HUDEP-2 (cell line): Measurements from ENCODE around the gene GPR32.
"Not testable (repeated sequence)": the region's sequence is repeated elsewhere in the genome, so short reads cannot be mapped to it uniquely, and the experiment has no call there.

Source experiments
- DNase-seq, 76 experiments: peaks; one replicate each; lab custom pipeline; 2025; ENCODE audit not compliant: unreplicated experiment in 76 of 76; lab: John Stamatoyannopoulos, UW

Gene GPR32, protein sequence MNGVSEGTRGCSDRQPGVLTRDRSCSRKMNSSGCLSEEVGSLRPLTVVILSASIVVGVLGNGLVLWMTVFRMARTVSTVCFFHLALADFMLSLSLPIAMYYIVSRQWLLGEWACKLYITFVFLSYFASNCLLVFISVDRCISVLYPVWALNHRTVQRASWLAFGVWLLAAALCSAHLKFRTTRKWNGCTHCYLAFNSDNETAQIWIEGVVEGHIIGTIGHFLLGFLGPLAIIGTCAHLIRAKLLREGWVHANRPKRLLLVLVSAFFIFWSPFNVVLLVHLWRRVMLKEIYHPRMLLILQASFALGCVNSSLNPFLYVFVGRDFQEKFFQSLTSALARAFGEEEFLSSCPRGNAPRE

GRCh38 chr19:50770164-50770563 lies at the start of gene GPR32:
Gene GPR32 (plus strand): TSS chr19:50770464. CDS start chr19:50770601, 137 bp downstream.
- DNase-seq = not testable (repeated sequence)

DNA sequence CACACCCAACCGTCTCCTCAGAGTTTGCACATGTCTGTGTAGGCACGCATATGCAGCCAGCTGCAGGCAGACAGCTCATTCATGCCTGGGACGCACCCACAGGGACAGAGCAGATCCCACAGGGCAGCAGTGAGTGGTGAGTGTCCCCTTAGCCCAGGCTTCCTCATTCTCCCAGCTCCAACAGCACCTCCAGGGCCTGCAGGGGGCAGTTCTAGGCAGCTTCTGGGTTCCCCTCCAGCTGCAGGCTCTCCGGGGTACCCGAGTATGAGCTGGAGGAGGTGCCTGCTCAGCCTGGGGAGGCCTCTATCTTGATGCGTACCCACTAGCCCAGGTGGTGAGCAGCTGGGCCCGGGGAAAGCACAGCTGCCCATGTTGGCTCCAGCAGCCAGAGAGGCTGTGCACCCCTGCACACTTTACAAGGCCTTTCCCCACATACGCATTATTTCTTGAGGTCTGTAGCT lies 49.3 kb upstream of the GPR32 start:
- peak in 4 of 76 experiments; percentile 13 to 24 (median 16) for DNase-seq

- DNase-seq = no peak
Measured at GRCh38 chr19:50721441-50722137, 48.7 kb upstream of the GPR32 start.

- no peak for DNase-seq
Measured at GRCh38 chr19:50722201-50723013, 47.9 kb upstream of the GPR32 start.

DNA sequence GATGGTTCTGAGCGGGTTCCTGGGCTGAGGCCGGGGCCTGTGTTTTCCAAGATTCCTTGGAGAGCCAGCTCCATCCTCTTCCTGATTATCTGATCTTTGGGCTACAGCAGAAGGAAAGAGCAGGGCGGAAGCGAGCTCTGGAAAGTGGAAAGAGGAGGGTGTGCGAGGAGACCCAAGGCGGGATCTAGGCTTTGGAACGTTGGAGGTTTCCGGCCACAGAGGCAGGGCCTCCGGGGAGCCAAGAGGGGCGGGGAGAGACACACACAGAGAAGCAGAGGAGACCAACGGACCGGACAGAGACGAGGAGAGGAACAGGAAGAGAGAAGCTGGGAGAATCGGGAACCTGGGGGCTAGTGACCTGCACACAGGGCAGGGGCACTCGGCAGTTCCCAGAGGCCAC lies 47.2 kb upstream of the GPR32 start, which contains the start of gene CLEC11A:
TSS of gene CLEC11A (plus strand) at position 296 of the 400 bp plus-strand sequence. CDS start 162 bp downstream, outside the sequence.
- DNase-seq = no peak

DNA sequence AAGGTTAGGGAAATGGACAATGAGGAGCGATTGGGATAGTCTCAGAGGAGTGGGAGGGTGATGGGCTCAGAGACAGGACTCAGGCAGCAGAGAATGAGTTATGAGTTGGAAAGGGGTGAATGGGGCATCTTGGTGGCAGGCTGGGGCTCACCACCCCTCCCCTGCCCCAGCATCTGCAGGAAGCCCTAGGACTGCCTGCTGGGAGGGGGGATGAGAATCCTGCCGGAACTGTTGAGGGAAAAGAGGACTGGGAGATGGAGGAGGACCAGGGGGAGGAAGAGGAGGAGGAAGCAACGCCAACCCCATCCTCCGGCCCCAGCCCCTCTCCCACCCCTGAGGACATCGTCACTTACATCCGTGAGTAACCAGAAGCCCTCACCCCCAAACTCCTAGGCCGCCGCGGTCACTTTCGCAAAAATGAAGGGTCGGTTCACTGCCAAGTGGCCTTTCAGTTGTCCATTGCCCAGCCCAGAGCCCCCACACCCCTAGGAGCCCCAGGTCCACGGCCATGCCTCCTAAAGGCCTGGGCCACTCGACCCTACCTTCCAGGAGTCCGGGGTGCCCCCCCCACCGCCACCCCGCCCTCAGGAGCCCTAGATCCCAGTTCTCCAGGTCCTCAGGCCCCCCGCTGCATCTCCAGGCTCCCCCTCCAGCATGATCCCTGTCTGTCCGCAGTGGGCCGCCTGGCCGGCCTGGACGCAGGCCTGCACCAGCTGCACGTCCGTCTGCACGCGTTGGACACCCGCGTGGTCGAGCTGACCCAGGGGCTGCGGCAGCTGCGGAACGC lies 46.3 kb upstream of the GPR32 start:
- no peak for DNase-seq

GRCh38 chr19:50724522-50725217 lies 45.6 kb upstream of the GPR32 start:
- DNase-seq = peak; percentile 88 to 100 (median 100)

GRCh38 chr19:50725218-50725910 lies 44.9 kb upstream of the GPR32 start:
- DNase-seq = peak in 3 of 76 experiments; percentile 36 to 96 (median 67)

- no peak for DNase-seq
Measured at GRCh38 chr19:50725911-50726230, 44.4 kb upstream of the GPR32 start.

GRCh38 chr19:50728084-50728737 lies 42.1 kb upstream of the GPR32 start:
- DNase-seq = peak in 74 of 76 experiments; percentile 50 to 98 (median 92)

DNA sequence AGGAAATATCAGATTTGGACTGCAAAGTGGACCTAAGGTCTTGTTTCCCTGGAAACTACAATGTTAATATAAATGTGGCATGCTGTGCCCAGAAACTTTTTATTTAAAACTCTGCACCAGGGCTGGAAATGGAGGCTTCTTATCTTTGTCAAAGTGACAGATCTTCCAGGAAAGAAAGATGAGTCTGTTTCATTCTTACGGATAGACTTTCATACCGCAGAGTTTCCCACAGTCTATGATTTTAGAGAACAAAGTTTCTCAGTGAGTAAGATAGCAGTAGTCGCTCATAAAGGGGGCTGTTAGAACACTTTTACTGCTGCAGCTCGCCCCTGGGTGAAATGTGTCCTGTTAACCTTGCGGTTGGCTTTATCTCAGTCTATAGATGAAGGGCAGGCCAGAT lies 40.4 kb upstream of the GPR32 start:
- no peak for DNase-seq

- DNase-seq = no peak
Measured at GRCh38 chr19:50735869-50736268, 34.4 kb upstream of the GPR32 start.

- DNase-seq = no peak
Measured at GRCh38 chr19:50736338-50736737, 33.9 kb upstream of the GPR32 start.

DNA sequence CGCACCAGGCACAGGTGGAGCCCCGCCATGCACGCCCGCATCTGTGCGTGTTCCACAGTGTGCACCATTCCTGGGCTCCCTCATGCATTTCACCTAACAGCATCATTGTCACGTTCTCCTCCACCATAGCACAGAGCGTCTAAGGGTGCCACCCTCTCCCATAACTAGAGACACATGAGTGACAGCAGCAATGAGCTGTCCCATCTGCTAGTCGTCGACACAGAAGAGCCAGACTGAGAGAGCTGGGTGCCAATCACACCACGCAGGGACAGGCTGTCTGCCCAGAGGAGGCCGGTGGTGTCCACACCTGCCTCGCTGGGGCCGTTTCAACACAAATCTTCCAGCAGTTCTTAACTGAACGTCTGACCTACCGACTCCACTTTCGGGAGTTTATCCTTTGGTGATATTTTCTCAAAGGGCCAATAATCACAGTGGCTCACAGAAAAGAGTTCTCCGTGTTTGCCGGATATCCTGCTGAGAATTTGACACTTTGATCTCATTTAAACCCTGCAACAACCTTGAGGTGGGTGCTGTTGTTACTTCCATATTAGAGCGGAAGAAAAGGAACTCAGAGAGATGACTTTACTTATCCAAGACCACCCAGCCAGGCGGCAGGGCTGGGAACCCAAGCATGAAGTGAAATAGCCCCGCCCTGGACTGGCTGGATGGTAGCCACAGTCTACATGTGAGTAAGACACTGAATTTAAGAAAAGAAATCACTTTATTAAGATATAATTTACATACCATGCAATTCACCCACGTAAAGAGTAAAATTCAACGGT lies 30.9 kb upstream of the GPR32 start:
- DNase-seq = no peak

- no peak for DNase-seq
Measured at GRCh38 chr19:50739914-50740426, 30.3 kb upstream of the GPR32 start.

- peak in 17 of 76 experiments; percentile 13 to 72 (median 22) for DNase-seq
Measured at GRCh38 chr19:50741179-50741933, 28.9 kb upstream of the GPR32 start.

GRCh38 chr19:50743537-50743936 lies 26.7 kb upstream of the GPR32 start:
- DNase-seq = no peak
